Tibial artery (tissue), 4 donors: ENCODE results near the gene NF1.

Experiments used
- DNase-seq, 2 donors: peaks; one replicate each; pipeline ENCODE4 v3.0.0-alpha.2; 2019
- H3K27ac ChIP-seq, 2 donors: fragments of 200-600 bp; sonication (generic) in 1 of 2; 1 replicate in 1 of 2; 2 replicates in 1 of 2; pipeline ENCODE4 v1.5.1; 2018 to 2019; ENCODE audit warnings: mild to moderate bottlenecking in 1 of 2
- H3K27me3 ChIP-seq, 2 donors: fragments of 200-600 bp; sonication (generic) in 1 of 2; one replicate each; pipeline versions ENCODE4 v1.5.1 to v1.6.0; 2016 to 2019
- H3K36me3 ChIP-seq, 3 donors: fragments of 200-600 bp; sonication (generic) in 2 of 3; one replicate each; pipeline ENCODE4 v1.5.1; 2016 to 2019; ENCODE audit warnings: mild to moderate bottlenecking in 2 of 3
- H3K4me1 ChIP-seq, 4 donors: fragments of 200-600 bp; sonication (generic) in 2 of 4; 1 replicate in 3 of 4; 2 replicates in 1 of 4; pipeline ENCODE4 v1.5.1; 2016 to 2019
- H3K4me3 ChIP-seq, 2 donors: fragments of 200-600 bp; sonication (generic) in 1 of 2; 1 replicate in 1 of 2; 2 replicates in 1 of 2; pipeline ENCODE4 v1.5.1; 2018 to 2019; ENCODE audit warnings: mild to moderate bottlenecking in 2 of 2
- H3K9me3 ChIP-seq, 3 donors: fragments of 200-600 bp; sonication (generic) in 1 of 3; one replicate each; pipeline ENCODE4 v1.5.1; 2016 to 2019
- CTCF ChIP-seq, 2 experiments: fragments of 200-600 bp in 1 of 2; fragments of 450-650 bp in 1 of 2; IDR thresholded peaks; one replicate each; pipeline ENCODE4 v1.5.1; 2017 to 2019; ENCODE audit warnings: antibody characterized with exemption in 2 of 2, mild to moderate bottlenecking in 1 of 2, moderate library complexity in 1 of 2
- intact Hi-C: fragments of 100-400 bp; cut with DNase I; formaldehyde crosslinking; loops from one replicate; pipeline ENCODE4 v1.15.0; 2023; ENCODE audit warnings: low total_unique reads

The NF1 gene

GRCh38 chr17:31225831-31226230 is 131.1 kb downstream of the NF1 start:
- Histone ChIP-seq H3K36me3 (peaks cover 29 to 44% (median 35%) of the 10 kb centered on the region in 3 donors), H3K9me3 (no peaks in the 10 kb centered on the region), H3K27ac (no peak overlapping the region), H3K4me1 (no peaks in the 10 kb centered on the region), H3K27me3 (no peaks in the 10 kb centered on the region), H3K4me3 (no peak overlapping the region)
- TF ChIP-seq CTCF (IDR thresholded peaks at IDR 0.05) = no peak
- DNase-seq = no peak
- intact Hi-C loops = no loop called here

GRCh38 chr17:31226373-31226772 is 131.6 kb downstream of the NF1 start:
- H3K9me3 ChIP-seq = no peaks in the 10 kb centered on the region
- H3K4me1 ChIP-seq = no peaks in the 10 kb centered on the region
- TF ChIP-seq CTCF (IDR thresholded peaks at IDR 0.05) = no peak
- intact Hi-C loops = no loop called here
- no peak overlapping the region for H3K4me3 ChIP-seq
- no peak for DNase-seq
- peaks cover 30 to 47% (median 40%) of the 10 kb centered on the region in 3 donors for H3K36me3 ChIP-seq
- no peak overlapping the region for H3K27ac ChIP-seq
- no peaks in the 10 kb centered on the region for H3K27me3 ChIP-seq

- H3K27ac ChIP-seq = no peak overlapping the region
- intact Hi-C loops = no loop called here
These were observed 132.2 kb downstream of the NF1 start for GRCh38 chr17:31226950-31227349.

DNA sequence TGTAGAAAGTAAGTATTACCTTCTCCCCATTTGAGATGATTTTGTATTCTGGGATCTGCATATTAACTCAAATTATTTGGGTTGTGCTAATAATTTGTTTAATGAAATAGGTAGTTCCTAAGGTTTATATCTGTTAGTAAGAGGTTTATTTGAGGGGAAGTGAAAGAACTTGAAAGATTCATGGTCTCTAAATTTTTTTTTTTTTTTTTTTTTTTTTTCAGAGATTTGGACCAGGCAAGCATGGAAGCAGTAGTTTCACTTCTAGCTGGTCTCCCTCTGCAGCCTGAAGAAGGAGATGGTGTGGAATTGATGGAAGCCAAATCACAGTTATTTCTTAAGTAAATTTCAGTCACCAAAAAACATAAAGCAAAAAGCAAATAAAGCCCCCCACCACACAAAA is 137.1 kb downstream of the NF1 start:
- intact Hi-C loops = no loop called here
- no peaks in the 10 kb centered on the region for H3K27me3 ChIP-seq
- no peaks in the 10 kb centered on the region for H3K9me3 ChIP-seq
- H3K4me3 ChIP-seq = no peak overlapping the region
- H3K4me1 ChIP-seq = no peaks in the 10 kb centered on the region
- TF ChIP-seq CTCF (IDR thresholded peaks at IDR 0.05) = no peak
- no peak for DNase-seq
- H3K36me3 ChIP-seq = peaks cover 63 to 89% (median 75%) of the 10 kb centered on the region in 3 donors
- no peak overlapping the region for H3K27ac ChIP-seq

More at GRCh38 chr17:31226950-31227349, 132.2 kb downstream of the NF1 start:
- Histone ChIP-seq H3K4me3 (no peak overlapping the region), H3K4me1 (no peaks in the 10 kb centered on the region), H3K9me3 (no peaks in the 10 kb centered on the region), H3K27me3 (no peaks in the 10 kb centered on the region), H3K36me3 (peaks cover 33 to 53% (median 41%) of the 10 kb centered on the region in 3 donors)
- TF ChIP-seq CTCF (IDR thresholded peaks at IDR 0.05) = no peak
- DNase-seq = no peak

DNA sequence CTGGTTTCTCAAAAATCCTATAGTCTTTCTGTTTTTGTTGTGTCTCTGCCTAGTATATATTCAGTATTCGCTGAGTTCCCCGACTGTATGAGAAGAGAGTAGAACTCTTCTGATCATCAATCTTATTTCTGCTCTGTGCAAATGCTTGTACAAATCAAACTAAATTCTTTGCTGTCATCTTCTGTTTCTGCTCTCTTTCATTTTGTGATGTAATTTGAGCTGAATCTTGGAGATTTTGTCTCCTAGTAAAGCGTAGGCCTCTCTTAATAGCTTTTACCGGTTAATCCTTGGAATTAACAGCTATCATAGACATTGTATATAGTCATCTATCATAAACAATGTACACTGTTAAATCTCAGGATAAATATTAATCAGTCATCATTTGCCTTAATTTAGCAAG is 140.3 kb downstream of the NF1 start:
- H3K27me3 ChIP-seq = no peaks in the 10 kb centered on the region
- no peaks in the 10 kb centered on the region for H3K9me3 ChIP-seq
- intact Hi-C loops = no loop called here
- H3K4me3 ChIP-seq = no peak overlapping the region
- H3K4me1 ChIP-seq = no peaks in the 10 kb centered on the region
- no peak overlapping the region for H3K27ac ChIP-seq
- no peak for TF ChIP-seq CTCF (IDR thresholded peaks at IDR 0.05)
- peaks cover 48 to 91% (median 59%) of the 10 kb centered on the region in 3 donors for H3K36me3 ChIP-seq
- no peak for DNase-seq

DNA sequence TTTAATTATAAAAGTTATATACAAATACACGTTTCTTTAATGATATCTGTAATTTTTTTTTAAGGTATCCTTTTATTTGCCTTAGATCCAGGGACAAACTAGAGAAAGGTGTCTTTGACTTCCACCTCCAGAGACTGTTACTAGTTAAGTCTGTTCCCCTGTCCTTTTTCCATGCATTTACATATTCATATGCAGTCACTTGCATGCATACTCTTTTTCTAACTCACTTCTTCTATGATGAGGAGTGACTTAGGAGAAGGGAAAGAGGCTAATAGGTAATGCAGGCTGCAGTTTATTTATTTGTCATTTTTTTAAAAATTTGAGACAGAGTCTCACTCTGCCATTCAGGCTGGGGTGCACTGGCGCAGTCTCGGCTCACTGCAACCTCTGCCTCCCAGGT is 141.4 kb downstream of the NF1 start:
- H3K36me3 ChIP-seq = peaks cover 55 to 94% (median 59%) of the 10 kb centered on the region in 3 donors
- intact Hi-C loops = no loop called here
- no peaks in the 10 kb centered on the region for H3K27me3 ChIP-seq
- no peak overlapping the region for H3K27ac ChIP-seq
- no peaks in the 10 kb centered on the region for H3K4me1 ChIP-seq
- DNase-seq = no peak
- H3K4me3 ChIP-seq = no peak overlapping the region
- H3K9me3 ChIP-seq = no peaks in the 10 kb centered on the region
- TF ChIP-seq CTCF (IDR thresholded peaks at IDR 0.05) = no peak
